IMR-90 (cell line): ENCODE results near the gene IQSEC1. TPM values are rescaled to one million over a fixed set of nuclear protein-coding genes. Genes with fewer than 3 reads are reported as not detected.

Experiments used
- ATAC-seq: fragments of 200-7000 bp; cut with Tn5 transposase; 2 replicates; pipeline ENCODE4 v1.9.1; 2020; ENCODE audit warnings: low read depth, mild to moderate bottlenecking, moderate library complexity
- BruUV-seq: library from RNA; stranded (reverse); fragments of 400-500 nt; replicated peaks from 2 replicates; lab custom pipeline; 2021; lab: Mats Ljungman, UMichigan
- CTCF ChIA-PET: fragments of 300-600 bp; formaldehyde crosslinking; extraction: SDS; loops from one replicate; lab custom pipeline; 2021; ENCODE audit warnings: antibody characterized with exemption; lab: Yijun Ruan, JAX
- POLR2A ChIA-PET: fragments of 300-600 bp; sonication (Branson Sonifier 250); formaldehyde crosslinking; loops from one replicate; lab custom pipeline; 2022; ENCODE audit warnings: antibody characterized with exemption; ENCODE audit not compliant: unreplicated experiment; lab: Charles Lee
- DNase-seq: peaks from one replicate; pipeline ENCODE4 v3.0.0; 2013
- H2AFZ ChIP-seq: replicated peaks from 2 replicates; pipeline ENCODE3; 2013; ENCODE audit warnings: low read length, mild to moderate bottlenecking; ENCODE audit not compliant: poor library complexity
- H2AK5ac ChIP-seq: 2 replicates; pipeline ENCODE4 v1.6.1; 2013; ENCODE audit warnings: low read depth, low read length, inconsistent platforms
- H2AK9ac ChIP-seq: replicated peaks from 2 replicates; pipeline ENCODE3; 2013; ENCODE audit warnings: mild to moderate bottlenecking, low read depth, low read length, moderate library complexity; ENCODE audit not compliant: poor library complexity
- H2BK120ac ChIP-seq: 2 replicates; pipeline ENCODE4 v1.6.1; 2013; ENCODE audit warnings: low read depth, low read length, inconsistent platforms
- H2BK15ac ChIP-seq: 3 replicates; pipeline ENCODE4 v1.6.1; 2013; ENCODE audit warnings: low read depth, low read length, inconsistent platforms
- H2BK20ac ChIP-seq: 2 replicates; pipeline ENCODE4 v1.6.1; 2013; ENCODE audit warnings: low read depth, mild to moderate bottlenecking, inconsistent platforms, low read length, moderate library complexity
- H2BK5ac ChIP-seq: 2 replicates; pipeline ENCODE4 v1.6.1; 2013; ENCODE audit warnings: mild to moderate bottlenecking, low read depth, low read length, inconsistent platforms; ENCODE audit not compliant: poor library complexity, severe bottlenecking
- H3K14ac ChIP-seq: replicated peaks from 2 replicates; pipeline ENCODE4 v1.6.1; 2013; ENCODE audit warnings: low read depth, low read length, inconsistent platforms
- H3K18ac ChIP-seq: 2 replicates; pipeline ENCODE4 v1.6.1; 2013; ENCODE audit warnings: low read depth, low read length, control low read depth
- H3K23ac ChIP-seq: 2 replicates; pipeline ENCODE4 v1.6.1; 2013; ENCODE audit warnings: low read depth, low read length, inconsistent platforms
- H3K27ac ChIP-seq: 2 replicates; pipeline ENCODE4 v1.5.1; 2013; ENCODE audit warnings: mild to moderate bottlenecking, control low read depth, low read length; ENCODE audit not compliant: insufficient read depth
- H3K27me3 ChIP-seq: 2 replicates; pipeline ENCODE4 v1.6.1; 2013; ENCODE audit warnings: low read length; ENCODE audit not compliant: control insufficient read depth, insufficient read depth
- H3K36me3 ChIP-seq: 2 replicates; pipeline ENCODE4 v1.6.1; 2013; ENCODE audit warnings: low read length, mixed read lengths; ENCODE audit not compliant: control insufficient read depth, insufficient read depth
- H3K4ac ChIP-seq: 2 replicates; pipeline ENCODE4 v1.6.1; 2013; ENCODE audit warnings: low read depth, low read length, inconsistent platforms
- H3K4me1 ChIP-seq: 2 replicates; pipeline ENCODE4 v1.6.1; 2013; ENCODE audit warnings: low read length, mixed read lengths; ENCODE audit not compliant: control insufficient read depth, insufficient read depth
- H3K4me2 ChIP-seq: 2 replicates; pipeline ENCODE4 v1.6.1; 2013; ENCODE audit warnings: low read depth, mild to moderate bottlenecking, control low read depth, low read length, moderate library complexity
- H3K4me3 ChIP-seq: 2 replicates; pipeline ENCODE4 v1.5.1; 2013; ENCODE audit warnings: low read depth, mild to moderate bottlenecking, control low read depth, low read length, moderate library complexity; ENCODE audit not compliant: insufficient read depth
- H3K56ac ChIP-seq: 2 replicates; pipeline ENCODE4 v1.6.1; 2013; ENCODE audit warnings: low read length, inconsistent platforms; ENCODE audit not compliant: insufficient read depth; ENCODE audit errors: extremely low read depth
- H3K79me1 ChIP-seq, 2 experiments: 2 replicates each; pipeline ENCODE4 v1.6.1; 2013; ENCODE audit warnings: low read length in 2 of 2, inconsistent platforms in 1 of 2, low read depth in 1 of 2
- H3K9ac ChIP-seq: 2 replicates; pipeline ENCODE4 v1.6.1; 2013; ENCODE audit warnings: low read depth, low read length, control low read depth
- H3K9me1 ChIP-seq: 2 replicates; pipeline ENCODE4 v1.6.1; 2013; ENCODE audit warnings: low read length, inconsistent platforms; ENCODE audit not compliant: insufficient read depth
- H3K9me3 ChIP-seq: 2 replicates; pipeline ENCODE4 v1.6.1; 2013; ENCODE audit warnings: low read length; ENCODE audit not compliant: control insufficient read depth, insufficient read depth
- H4K20me1 ChIP-seq: 2 replicates; pipeline ENCODE4 v1.6.1; 2013; ENCODE audit warnings: low read length, inconsistent platforms; ENCODE audit not compliant: insufficient read depth
- H4K5ac ChIP-seq: 2 replicates; pipeline ENCODE4 v1.6.1; 2013; ENCODE audit warnings: mild to moderate bottlenecking, low read depth, low read length, control low read depth
- H4K8ac ChIP-seq, 2 experiments: 2 replicates each; pipeline ENCODE4 v1.6.1; 2013; ENCODE audit warnings: low read depth in 2 of 2, low read length in 2 of 2, control low read depth in 1 of 2, inconsistent platforms in 1 of 2
- H4K91ac ChIP-seq: 2 replicates; pipeline ENCODE4 v1.6.1; 2013; ENCODE audit warnings: low read depth, low read length, inconsistent platforms; ENCODE audit not compliant: insufficient read depth
- BHLHE40 ChIP-seq: fragments of 150-350 bp; IDR thresholded peaks from 2 replicates; pipeline ENCODE4 v1.6.1; 2016; ENCODE audit warnings: mild to moderate bottlenecking, low read depth, low read length
- CEBPB ChIP-seq: IDR thresholded peaks from 2 replicates; pipeline ENCODE4 v1.6.1; 2012; ENCODE audit warnings: low read depth, low read length, improper control_type of control experiment
- CHD1 ChIP-seq: IDR thresholded peaks from 2 replicates; pipeline ENCODE4 v1.6.1; 2012; ENCODE audit warnings: low read depth, low read length, improper control_type of control experiment
- CTCF ChIP-seq: conservative IDR thresholded peaks from 2 replicates; pipeline ENCODE4 v1.5.1; 2012; ENCODE audit warnings: mild to moderate bottlenecking, low read depth, low read length, improper control_type of control experiment
- ELK1 ChIP-seq: fragments of 150-350 bp; IDR thresholded peaks from 2 replicates; pipeline ENCODE4 v1.6.1; 2016; ENCODE audit warnings: low read depth, mild to moderate bottlenecking, low read length, moderate library complexity, borderline replicate concordance
- FOS ChIP-seq: fragments of 150-350 bp; IDR thresholded peaks from 2 replicates; pipeline ENCODE4 v1.6.1; 2016; ENCODE audit warnings: low read depth, low read length
- MAFK ChIP-seq: IDR thresholded peaks from 2 replicates; pipeline ENCODE4 v1.6.1; 2012; ENCODE audit warnings: low read depth, low read length, improper control_type of control experiment
- MAZ ChIP-seq: IDR thresholded peaks from 2 replicates; pipeline ENCODE4 v1.6.1; 2012; ENCODE audit warnings: low read depth, mild to moderate bottlenecking, low read length, improper control_type of control experiment, moderate library complexity, borderline replicate concordance
- NFE2L2 ChIP-seq: fragments of 150-350 bp; IDR thresholded peaks from 2 replicates; pipeline ENCODE4 v1.6.1; 2016; ENCODE audit warnings: low read depth, mild to moderate bottlenecking, low read length
- POLR2A ChIP-seq: IDR thresholded peaks from 2 replicates; pipeline ENCODE4 v1.6.1; 2012; ENCODE audit warnings: mild to moderate bottlenecking, low read depth, low read length
- RAD21 ChIP-seq: IDR thresholded peaks from 2 replicates; pipeline ENCODE4 v1.6.1; 2012; ENCODE audit warnings: low read length, improper control_type of control experiment
- RCOR1 ChIP-seq: IDR thresholded peaks from 2 replicates; pipeline ENCODE4 v1.6.1; 2012; ENCODE audit warnings: mild to moderate bottlenecking, low read length, improper control_type of control experiment; ENCODE audit not compliant: insufficient replicate concordance
- RFX5 ChIP-seq: IDR thresholded peaks from 2 replicates; pipeline ENCODE4 v1.8.0; 2012; ENCODE audit warnings: low read depth, mild to moderate bottlenecking, low read length, moderate library complexity
- SMC3 ChIP-seq: fragments of 150-350 bp; IDR thresholded peaks from 2 replicates; pipeline ENCODE4 v1.6.1; 2016; ENCODE audit warnings: low read depth, mild to moderate bottlenecking, antibody characterized with exemption, low read length, moderate library complexity
- USF2 ChIP-seq: fragments of 150-350 bp; IDR thresholded peaks from 2 replicates; pipeline ENCODE4 v1.6.1; 2017; ENCODE audit warnings: mild to moderate bottlenecking, antibody characterized with exemption, low read length, low read depth
- WGBS, 2 experiments: methylation state at CpG; one replicate each; pipeline versions ENCODE4 v1.1.5 to v1.1.7; 2013; ENCODE audit warnings: missing lambda C conversion rate in 2 of 2; ENCODE audit not compliant: insufficient read length in 1 of 2; ENCODE audit errors: extremely low coverage in 2 of 2; 5-methylcytosine and 5-hydroxymethylcytosine counted together
- dilution Hi-C: fragments of 300-500 bp; cut with HindIII; formaldehyde crosslinking; loops from one replicate; pipeline ENCODE4 v1.14.3; 2018; ENCODE audit warnings: low sequenced_read_pairs; ENCODE audit not compliant: unreplicated experiment
- in situ Hi-C: fragments of 300-500 bp; cut with MboI; formaldehyde crosslinking; loops from 3 replicates; pipeline ENCODE4 v1.14.3; 2019; ENCODE audit warnings: low sequenced_read_pairs, inconsistent platforms, mixed read lengths
- intact Hi-C: fragments of 100-400 bp; cut with micrococcal nuclease; formaldehyde crosslinking; loops from 2 replicates; pipeline ENCODE4 v1.10.0; 2022
- polyA plus RNA-seq, 3 experiments: library from polyadenylated mRNA; depleted of rRNA; stranded (reverse); fragments of >200 nt; gene quantifications; 2 replicates each; pipeline ENCODE4 v1.2.3, GENCODE V29; 2012; ENCODE audit warnings: low replicate concordance in 1 of 3
- total RNA-seq: library from RNA; depleted of rRNA; stranded (reverse); fragments of >200 nt; gene quantifications from 2 replicates; pipeline ENCODE4 v1.2.3, GENCODE V29; 2012

The IQSEC1 gene
- total and polyA plus RNA-seq, 2 of the 4 experiments (the other 2 are of a cell fraction) = 5.9 to 11.9 TPM

- Histone ChIP-seq H2AFZ (no peak overlapping the region), H2BK5ac (no peak overlapping the region), H3K36me3 (no peaks in the 10 kb centered on the region), H3K4me1 (peaks cover 15% of the 10 kb centered on the region), H3K18ac (no peak overlapping the region), H2BK15ac (no peak overlapping the region; the same call in 2 of the 3 replicates), H3K27ac (no peak overlapping the region), H2BK120ac (no peak overlapping the region), H3K56ac (no peak overlapping the region), H3K9me1 (peaks cover 10% of the 10 kb centered on the region; the same call in 1 of the 2 replicates), H3K4ac (no peak overlapping the region), H4K5ac (no peak overlapping the region), H4K8ac (no peak overlapping the region), H4K91ac (no peak overlapping the region), H3K4me3 (no peak overlapping the region), H3K9me3 (no peaks in the 10 kb centered on the region), H4K20me1 (0 out of 2 replicates have a peak, but pooled peaks cover 3% of the 10 kb centered on the region), H2BK20ac (no peak overlapping the region), H3K79me1 (no peaks in the 10 kb centered on the region), H2AK5ac (no peak overlapping the region), H3K9ac (no peak overlapping the region), H2AK9ac (no peak overlapping the region), H3K27me3 (peaks cover 8% of the 10 kb centered on the region), H3K23ac (no peak overlapping the region), H3K14ac (no peak overlapping the region), H3K4me2 (no peak overlapping the region)
- in situ Hi-C loops (no loop called here), dilution Hi-C loops (no loop called here), intact Hi-C loops (no loop called here)
- no CpG with 5 or more reads among the region's 10 CpGs for WGBS, 2 experiments
- no peak for ATAC-seq
- DNase-seq = no peak
- BruUV-seq = no TSS peak
- TF ChIP-seq RFX5 = no peak
- TF ChIP-seq MAFK = no peak
- no peak for TF ChIP-seq BHLHE40
- TF ChIP-seq FOS = no peak
- no peak for TF ChIP-seq CEBPB
- TF ChIP-seq POLR2A = no peak
- TF ChIP-seq SMC3 = no peak
- no peak for TF ChIP-seq MAZ
- no peak for TF ChIP-seq CHD1
- TF ChIP-seq RAD21 = no peak
- TF ChIP-seq NFE2L2 = no peak
- no peak for TF ChIP-seq ELK1
- TF ChIP-seq CTCF = no peak
- no peak for TF ChIP-seq RCOR1
- TF ChIP-seq USF2 = no peak
- POLR2A ChIA-PET = interaction anchor here (0.6 kb wide), 1 partner anchor 80 kb away, joined by 6 read pairs; no protein-coding TSS in a partner anchor
- CTCF ChIA-PET = interaction anchor here (0.7 kb wide), 1 partner anchor 169 kb away, joined by 12 read pairs; no protein-coding TSS in a partner anchor
Observed at GRCh38 chr3:13025778-13026518, 47.3 kb downstream of the IQSEC1 start.
